Activated CD8-positive, alpha-beta memory T cell treated with anti-CD3 and anti-CD28 coated beads, Interleukin-2, amount 50 U/mL, for 48 hours (primary cell): Measurements from ENCODE around the gene BAD.
"Not testable (repeated sequence)": the region's sequence is repeated elsewhere in the genome, so short reads cannot be mapped to it uniquely, and the experiment has no call there.

Experiments
- DNase-seq: peaks from one replicate; pipeline ENCODE4 v3.0.0-alpha.2; 2020

Gene BAD

DNA sequence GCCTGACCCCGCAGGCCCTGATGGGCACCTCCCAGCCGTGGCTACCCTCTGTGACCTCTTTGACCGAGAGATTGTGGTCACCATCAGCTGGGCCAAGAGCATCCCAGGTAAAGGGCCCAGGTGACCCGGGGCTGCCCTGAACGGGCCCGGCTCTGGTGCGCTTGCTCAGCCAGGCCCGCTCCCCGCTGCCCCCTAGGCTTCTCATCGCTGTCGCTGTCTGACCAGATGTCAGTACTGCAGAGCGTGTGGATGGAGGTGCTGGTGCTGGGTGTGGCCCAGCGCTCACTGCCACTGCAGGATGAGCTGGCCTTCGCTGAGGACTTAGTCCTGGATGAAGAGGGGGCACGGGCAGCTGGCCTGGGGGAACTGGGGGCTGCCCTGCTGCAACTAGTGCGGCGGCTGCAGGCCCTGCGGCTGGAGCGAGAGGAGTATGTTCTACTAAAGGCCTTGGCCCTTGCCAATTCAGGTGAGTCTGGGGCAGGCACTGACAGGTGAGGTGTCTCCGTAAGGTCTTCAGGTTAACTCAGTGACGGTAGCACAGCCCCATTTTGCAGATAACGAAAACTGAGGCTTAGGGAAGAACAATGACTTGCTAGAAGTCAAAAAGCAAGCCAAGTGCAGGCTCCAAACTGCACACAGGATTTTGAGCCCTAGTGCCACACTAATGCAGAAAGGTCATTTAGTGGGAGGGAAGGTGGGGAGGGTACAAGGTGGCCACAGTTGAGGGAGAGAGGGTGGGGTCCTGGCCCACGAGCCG is 30.5 kb upstream of the BAD start:
- DNase-seq = no peak

DNA sequence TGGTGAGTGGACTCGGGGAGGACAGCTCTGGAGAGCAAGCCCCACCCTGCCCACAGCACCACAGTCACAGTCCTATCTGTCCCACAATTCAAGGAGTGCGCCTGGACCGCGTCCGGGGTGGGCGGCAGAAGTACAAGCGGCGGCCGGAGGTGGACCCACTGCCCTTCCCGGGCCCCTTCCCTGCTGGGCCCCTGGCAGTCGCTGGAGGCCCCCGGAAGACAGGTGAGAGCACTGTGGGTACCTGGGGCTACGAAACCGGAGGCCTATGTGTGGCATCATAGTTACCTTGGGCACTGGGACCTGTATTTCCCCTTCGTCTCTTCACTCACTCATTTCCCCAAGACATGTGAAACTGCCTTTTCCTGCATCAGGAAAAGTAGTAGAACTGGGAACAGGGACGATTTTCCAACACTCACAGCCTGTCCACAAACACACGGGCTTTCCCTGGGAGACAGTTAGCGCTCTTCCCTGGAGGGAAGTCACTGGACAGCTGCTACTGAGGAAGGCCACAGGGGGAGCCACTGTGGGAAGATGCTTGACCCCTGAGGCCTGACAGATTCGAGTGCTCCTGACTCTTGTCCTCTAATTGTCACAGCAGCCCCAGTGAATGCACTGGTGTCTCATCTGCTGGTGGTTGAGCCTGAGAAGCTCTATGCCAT is 29.8 kb upstream of the BAD start:
- DNase-seq = no peak

DNA sequence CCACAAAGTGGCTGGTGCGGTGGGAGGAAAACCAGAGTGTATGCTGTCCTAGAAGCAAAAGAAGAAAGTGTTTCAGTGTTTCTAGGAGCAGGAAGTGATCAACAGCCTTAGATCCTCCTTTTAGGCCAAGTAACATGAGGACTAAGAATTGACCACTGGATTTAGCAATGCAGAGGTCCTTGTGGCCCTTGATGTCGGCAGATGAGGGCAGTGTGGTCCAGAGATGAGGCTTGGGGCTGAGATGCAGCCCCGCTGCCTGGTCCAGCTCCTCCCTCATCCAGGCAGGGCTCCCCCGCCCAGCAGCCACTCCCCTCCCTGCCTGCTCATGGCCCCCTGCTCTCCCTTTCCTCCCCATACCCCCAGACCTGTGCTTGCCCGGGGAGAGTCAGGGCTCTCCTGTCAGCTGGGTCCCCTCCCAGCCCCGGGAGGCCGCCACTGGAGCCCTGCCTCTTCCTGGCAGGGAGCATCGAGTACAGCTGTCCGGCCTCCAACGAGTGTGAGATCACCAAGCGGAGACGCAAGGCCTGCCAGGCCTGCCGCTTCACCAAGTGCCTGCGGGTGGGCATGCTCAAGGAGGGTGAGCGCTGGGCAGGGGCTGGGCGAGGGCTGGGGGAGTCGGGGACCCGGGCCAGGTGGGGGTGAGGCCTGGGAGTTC is 29.2 kb upstream of the BAD start:
- DNase-seq = no peak

DNA sequence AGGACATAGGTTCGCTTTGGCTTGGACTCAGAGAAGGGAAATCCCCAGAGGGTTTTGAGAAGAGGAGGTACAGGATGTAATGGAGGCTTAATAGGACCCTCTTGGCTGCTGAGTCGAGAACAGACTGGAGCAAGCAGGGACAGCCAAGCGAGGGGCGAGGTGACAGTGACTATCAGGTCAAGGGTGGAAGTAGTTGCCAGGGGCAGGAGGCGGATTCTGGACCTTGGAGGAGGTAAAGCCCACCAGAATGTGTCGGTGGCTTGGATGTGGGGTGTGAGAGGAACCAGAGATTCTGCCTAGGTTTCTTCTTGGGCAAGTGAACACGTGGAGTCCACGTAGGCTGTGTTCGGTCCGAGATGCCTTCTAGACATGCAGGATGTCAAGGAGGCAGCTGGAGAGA is 28.5 kb upstream of the BAD start:
- DNase-seq = no peak

DNA sequence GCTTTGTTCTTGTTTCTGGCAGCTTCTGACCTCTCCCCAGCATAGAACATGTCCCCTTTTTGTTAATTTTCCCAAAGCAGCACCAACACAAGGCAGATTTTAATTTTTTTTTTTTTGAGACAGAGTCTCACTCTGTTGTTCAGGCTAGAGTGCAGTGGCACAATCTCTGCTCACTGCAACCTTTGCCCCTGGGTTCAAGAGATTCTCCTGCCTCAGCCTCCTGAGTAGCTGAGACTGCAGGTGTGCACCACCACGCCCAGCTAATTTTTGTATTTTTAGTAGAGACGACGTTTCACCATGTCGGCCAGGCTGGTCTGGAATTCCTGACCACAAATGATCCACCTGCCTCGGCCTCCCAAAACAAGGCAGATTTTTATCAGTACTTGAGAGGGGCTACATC is 23.3 kb upstream of the BAD start:
- DNase-seq = not testable (repeated sequence)

DNA sequence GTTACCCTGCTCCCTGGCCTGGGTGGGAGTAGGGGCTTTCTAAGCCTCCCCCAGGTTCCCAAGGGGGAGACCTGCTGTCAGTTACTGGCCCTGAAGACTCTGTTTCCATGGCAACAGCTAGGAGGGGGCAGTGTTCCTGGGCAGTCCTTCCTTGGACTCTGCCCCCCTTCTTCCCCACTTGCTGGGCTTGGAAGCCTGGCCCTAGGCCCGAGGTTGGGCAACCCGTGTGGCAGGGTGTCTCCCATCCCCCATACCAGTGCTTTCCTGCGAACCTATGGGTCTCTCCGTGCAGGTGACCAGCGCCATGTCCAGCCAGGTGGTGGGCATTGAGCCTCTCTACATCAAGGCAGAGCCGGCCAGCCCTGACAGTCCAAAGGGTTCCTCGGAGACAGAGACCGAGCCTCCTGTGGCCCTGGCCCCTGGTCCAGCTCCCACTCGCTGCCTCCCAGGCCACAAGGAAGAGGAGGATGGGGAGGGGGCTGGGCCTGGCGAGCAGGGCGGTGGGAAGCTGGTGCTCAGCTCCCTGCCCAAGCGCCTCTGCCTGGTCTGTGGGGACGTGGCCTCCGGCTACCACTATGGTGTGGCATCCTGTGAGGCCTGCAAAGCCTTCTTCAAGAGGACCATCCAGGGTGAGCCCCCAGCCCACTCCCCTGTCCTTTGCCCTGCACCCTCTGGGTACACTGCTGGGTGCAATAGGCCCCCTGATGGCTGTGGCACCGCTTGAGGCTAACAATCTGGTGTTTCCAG is 22.6 kb upstream of the BAD start:
- DNase-seq = no peak

DNA sequence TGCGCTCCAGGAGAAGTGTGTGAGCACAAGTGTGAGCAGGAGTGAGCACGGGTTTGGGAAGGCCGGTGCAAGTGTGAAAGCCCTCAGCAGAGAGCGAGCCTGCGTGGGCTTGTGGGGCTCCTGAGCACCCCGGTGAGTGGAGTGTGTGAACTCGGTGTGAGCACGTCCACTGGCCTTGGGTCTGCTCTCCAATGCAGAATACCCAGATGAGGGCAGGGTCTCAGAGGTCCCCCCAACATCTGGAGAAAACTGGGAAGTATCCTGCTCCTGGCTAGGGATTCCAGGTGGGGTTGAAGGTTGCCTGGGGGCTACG is 22.1 kb upstream of the BAD start:
- DNase-seq = no peak

DNA sequence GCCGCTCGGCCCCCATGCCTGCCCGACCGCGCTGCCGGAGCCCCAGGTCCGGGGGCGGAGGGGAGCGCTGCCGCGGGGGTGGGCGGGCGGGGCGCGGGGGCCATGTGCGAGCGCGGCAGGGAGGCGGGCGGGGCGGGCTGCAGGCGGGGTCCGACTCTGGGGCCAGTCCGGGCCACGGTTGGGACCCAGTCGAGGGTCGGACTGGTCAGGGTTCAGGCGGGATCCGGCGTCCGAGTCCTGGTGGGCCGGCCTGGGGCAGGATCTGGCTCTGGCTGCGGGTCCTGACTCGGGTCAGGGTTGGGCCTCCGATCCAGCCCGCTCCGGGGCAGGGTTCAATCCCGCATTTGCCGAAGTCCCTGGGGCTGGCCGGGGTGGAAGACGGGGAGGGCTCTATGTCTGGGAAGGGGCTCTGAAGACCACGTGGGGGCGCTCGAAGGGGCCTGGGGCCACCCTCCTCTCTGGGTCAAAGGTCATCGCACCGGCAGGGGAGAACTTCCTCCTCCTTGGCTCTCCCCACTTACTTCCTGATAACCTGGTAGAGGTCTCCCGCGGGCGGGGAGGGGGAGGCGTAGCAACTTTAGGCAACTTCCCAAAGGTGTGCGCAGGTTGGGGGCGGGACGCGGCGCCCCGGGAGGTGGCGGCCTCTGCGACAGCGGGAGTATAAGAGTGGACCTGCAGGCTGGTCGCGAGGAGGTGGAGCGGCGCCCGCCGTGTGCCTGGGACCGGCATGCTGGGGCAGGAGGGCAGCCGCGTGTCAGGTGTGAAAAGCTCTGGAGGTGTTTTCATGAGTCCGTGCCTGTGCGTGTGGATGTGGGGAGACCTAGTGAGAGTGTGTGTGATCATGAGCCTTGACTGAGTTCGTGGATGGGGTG is 21.5 kb upstream of the BAD start:
- DNase-seq = peak; percentile 84

DNA sequence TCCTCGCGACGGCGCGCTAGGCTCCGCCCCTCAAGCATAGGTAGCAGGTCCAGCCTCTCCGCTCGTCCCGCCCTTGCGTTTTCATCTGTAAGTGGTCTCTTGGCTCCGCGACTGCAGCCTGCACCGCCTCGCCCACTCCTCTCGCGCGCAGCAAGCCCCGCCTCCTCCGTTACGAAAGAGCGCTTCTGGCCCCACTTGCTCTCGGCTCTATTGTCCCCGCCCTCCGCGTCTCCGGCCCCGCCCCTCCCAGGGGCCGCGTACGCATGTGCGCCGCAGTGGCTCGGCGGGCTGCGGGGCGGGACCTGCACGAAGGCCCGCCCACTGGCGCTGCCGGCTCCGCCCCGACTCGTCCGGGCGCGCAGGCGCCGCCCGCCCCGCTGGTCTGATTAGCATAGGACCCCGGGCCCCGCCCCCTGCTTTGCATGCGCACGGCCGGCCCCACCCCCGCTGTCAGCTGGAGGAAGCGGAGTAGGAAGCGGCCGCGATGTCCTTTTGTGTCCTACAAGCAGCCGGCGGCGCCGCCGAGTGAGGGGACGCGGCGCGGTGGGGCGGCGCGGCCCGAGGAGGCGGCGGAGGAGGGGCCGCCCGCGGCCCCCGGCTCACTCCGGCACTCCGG is 20.7 kb upstream of the BAD start, which contains the start of gene ESRRA:
Gene ESRRA, plus strand, starts transcription at position 450 of the 616 bp plus-strand sequence. CDS start 1,656 bp downstream, outside the sequence.
- DNase-seq = peak; percentile 99

DNA sequence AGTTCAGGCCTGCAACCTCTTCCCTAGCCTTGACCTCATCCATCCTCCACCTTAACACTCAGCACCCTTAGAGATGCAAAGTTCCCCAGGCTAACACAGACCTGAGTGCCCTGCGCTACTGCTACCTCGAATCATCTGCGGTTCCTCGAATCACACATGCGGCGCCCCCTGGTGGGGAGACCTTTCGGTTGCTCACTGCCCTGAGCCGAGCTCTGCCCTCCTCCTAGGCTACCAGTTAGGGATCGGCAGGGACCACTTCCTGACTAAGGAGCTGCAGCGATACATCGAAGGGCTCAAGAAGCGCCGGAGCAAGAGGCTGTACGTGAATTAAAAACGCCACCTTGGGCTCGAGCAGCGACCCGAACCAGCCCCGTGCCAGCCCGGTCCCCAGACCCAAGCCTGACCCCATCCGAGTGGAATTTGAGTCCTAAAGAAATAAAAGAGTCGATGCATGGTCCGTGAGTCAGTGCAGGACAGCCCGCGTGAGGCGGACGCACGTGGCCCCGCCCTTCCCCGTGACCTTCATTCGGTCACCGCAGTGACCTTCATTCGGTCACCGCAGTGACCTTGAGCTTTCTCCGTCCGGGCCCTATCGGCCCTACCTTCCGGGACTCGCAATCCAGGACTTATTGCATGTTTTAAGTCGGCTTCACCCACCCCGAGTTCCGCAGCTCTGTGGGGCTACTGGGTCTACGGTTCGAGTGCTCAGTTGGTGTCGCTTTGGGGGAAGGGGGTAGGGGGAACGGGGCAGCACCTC is 20.0 kb upstream of the BAD start:
- peak; percentile 99 for DNase-seq

DNA sequence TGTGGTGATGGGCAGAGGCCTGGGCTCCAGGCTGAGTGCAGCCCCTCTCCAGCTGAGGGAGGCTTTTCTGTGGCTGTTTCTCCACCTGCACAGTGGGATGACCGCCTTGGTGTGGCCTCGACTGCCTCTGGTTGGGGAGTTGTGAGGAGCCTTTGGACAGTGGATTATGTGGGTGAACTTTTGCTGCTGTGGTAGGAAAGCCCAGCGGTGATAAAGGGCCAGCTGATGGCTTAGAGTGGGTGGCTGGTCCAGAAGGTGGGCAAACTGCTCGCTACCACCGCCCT is 19.5 kb upstream of the BAD start:
- DNase-seq = no peak

DNA sequence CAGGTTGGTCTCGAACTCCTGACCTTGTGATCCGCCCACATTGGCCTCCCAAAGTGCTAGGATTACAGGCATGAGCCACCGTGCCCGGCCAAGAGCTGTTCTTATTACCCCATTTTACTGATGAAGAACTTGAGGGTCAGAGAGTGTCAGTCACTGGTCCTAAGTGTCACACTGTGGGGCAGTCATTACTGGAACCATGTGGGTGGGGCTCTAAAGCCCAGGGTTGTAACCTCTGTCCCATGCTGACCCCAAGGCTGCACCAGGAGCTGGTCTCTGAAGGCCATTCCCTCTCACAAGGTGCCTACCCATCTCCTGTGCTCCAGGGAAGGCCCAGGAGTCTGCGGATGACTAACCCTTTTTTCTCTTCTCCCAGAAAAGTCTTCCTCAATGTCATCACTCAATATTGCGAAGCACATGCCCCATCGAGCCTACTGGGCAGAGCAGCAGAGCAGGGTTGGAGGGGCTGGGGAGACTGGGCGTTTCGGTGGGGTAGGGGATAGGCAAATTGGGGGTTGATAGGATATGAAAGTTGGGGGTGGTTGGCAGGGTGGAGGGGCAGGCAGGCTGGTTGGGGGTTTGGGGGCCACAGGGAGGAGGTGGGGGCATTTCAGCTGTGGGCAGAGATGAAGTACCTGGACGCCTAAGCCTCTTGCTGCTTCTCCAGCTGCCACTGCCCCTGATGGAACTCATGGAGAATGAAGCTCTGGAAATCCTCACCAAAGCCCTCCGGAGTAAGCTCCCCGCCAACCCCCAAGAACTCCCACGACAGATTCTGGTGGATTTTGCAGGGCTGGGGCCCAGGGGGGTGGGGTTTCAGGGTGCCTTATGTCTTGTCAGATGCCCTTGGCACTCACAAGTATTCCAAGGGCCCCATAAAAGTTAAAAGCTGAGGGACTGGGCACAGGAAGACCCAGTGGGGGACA is 18.9 kb upstream of the BAD start:
- no peak for DNase-seq

DNA sequence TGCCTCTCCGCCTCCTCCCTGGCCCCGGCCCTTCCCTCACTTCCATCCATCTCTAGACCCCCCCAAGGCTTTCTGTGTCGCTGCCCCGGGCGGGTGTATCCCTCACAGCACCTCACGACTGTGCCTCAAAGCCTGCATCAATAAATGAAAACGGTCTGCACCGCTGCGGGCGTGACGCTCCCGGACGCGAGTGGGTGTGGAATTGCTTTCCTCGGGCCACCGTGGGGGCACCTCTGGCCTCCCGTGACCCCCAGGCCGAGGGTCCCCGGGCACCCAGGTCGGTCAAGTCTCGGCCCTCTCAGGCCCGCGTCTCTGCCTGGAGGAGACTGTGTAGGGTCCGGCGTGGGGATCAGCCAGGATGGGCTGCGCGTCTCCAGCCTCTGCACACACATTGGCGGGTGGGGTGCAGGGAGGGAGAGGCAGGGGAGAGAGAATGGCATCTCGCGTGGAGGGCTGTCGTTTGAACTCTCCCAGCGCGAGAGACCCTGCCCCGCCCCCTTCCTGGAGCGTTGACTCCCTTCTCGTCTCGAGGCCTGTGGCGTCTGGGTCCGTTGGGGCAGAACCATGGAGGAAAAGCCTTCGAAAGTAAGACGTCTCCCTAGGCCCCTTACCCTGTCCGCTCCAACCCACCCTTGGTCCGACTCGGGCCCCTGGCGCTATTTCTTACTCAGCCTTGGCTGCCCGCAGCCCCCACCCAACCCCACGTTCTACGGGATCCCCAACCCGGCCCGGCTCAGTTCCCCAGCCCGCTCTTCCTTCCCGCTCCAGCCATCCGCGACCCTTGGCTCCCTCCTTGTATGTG is 15.6 kb upstream of the BAD start, which contains the start of gene CATSPERZ:
Gene CATSPERZ, plus strand, starts transcription at position 512 of the 802 bp plus-strand sequence. Its CDS starts 53 bp downstream, at position 565.
- DNase-seq = no peak

DNA sequence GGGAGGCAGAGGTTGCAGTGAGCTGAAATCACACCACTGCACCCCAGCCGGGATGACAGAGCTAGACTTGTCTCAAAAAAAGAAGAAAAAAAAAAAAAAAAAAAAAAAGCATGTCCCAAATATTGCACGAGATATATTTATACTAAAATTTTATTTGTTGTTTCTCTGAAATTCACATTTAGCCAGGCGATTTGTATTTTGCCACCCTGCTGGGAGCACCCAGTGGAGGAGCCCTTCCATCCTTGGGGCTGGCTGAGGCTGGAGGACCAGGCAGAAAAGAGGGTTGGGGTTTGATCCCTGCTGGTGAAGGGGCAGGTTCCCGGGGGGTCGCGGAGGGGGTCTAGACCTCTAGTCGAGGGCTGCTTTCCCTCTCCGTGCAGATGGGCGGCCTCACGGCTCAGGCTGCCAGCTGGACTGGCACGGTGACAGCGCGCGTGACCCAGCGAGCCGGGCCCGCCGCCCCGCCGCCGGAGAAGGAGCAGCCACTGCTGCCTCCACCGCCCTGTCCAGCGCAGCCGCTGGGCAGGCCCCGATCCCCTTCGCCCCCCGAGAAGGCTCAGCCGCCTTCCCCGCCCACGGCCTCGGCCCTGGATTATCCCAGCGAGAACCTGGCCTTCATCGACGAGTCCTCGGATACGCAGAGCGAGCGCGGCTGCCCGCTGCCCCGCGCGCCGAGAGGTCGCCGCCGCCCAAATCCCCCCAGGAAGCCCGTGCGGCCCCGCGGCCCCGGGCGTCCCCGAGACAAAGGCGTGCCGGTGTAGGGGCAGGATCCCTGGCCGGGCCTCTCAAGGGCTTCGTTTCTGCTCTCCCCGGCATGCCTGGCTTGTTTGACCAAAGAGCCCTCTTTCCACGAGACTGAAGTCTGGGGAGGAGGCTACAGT is 14.7 kb upstream of the BAD start:
- DNase-seq = no peak

DNA sequence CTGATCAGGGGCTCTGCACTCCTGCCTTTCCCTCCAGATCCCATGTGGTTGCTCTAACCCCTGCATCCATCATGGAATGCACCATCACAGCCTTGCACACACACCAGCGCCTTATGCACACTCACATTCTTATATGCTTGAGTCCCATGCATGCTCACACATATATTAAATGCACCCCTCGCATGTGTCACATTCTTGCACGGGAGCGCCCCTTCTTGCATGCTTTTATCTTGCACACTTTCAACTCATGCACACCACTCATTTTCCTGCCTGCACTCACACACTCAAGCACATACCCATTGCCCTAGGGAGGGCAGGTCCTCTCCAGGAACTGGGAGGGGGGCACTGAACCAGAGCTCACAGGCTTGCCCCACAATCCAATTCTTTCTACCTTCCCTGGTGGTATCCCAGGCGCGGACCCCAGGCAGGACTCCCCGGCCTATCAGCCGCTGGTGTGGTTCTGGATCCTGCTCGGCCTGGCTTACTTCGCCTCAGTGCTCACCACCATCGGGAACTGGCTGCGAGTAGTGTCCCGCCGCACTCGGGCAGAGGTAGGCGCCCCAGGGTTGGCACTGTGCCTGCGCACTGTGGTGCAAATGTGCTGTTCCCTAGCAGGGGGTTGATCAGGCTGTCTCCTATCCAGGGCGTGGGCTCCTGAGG is 13.4 kb upstream of the BAD start:
- DNase-seq = no peak

DNA sequence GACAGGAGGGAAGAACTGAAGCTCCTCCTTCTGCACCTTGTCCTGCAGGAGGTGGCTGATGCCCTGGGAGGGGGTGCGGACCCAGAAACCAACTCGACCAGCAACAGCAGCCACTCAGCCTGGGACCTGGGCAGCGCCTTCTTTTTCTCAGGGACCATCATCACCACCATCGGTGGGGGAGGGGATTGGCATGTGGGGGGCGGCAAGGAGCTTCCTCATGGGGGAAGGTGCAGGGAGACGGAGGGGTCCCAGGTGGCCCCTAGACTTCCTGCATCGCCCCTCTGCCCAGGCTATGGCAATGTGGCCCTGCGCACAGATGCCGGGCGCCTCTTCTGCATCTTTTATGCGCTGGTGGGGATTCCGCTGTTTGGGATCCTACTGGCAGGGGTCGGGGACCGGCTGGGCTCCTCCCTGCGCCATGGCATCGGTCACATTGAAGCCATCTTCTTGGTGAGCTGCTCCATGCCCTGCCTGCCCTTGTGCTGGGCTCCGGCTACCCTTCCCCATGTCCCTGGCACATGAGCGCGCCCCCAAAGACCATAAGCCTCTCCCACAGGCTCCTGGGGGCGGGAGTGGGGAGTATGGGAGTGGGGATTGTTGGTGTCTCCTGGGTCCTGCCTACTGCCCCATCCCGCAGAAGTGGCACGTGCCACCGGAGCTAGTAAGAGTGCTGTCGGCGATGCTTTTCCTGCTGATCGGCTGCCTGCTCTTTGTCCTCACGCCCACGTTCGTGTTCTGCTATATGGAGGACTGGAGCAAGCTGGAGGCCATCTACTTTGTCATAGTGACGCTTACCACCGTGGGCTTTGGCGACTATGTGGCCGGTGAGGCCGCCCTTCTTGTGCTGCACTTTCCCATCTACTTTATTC is 12.6 kb upstream of the BAD start:
- DNase-seq = no peak

DNA sequence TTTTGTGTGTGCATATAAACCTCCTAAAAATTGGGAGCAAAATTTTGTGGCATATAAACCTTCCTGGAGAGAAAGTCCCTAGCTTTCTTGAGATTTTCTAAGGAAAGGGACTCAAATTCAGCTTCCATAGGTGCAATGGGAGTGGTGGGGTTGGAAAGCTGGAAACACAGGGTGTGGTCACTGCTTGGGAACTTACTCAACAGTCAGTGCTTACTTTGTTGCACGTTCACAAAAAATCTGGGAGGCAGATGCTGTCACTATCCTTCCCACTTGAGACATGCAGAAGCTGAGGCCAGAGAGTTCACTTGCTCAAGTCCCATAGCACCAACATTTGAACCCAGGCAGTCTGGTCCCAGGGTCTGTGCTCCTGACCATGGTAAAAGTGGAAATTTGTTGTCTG is 11.8 kb upstream of the BAD start:
- DNase-seq = no peak
